ENCODE data around the gene MCM3AP.
"Not testable (repeated sequence)": the region's sequence is repeated elsewhere in the genome, so short reads cannot be mapped to it uniquely, and the experiment has no call there.

The MCM3AP gene

DNA sequence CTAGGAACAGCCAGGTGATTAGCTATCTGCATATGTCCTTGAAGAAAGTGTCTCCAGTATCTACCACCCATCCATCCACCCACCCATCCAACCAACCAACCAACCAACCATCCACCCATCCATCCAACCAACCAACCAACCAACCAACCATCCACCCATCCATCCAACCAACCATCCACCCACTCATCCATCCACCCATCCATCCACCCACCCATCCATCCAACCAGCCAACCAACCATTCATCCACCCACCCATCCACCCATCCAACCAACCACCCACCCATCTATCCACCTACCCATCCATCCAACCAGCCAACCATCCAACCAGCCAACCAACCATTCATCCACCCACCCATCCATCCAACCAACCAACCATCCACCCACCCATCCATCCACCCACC is 26.2 kb upstream of the MCM3AP start:
- DNase-seq (ENCODE audit: low read depth in 2 of 2): no peak

- not testable (repeated sequence) for DNase-seq (ENCODE audit: low read depth in 2 of 2)
These were observed 24.8 kb upstream of the MCM3AP start for GRCh38 chr21:46310260-46310659.

DNA sequence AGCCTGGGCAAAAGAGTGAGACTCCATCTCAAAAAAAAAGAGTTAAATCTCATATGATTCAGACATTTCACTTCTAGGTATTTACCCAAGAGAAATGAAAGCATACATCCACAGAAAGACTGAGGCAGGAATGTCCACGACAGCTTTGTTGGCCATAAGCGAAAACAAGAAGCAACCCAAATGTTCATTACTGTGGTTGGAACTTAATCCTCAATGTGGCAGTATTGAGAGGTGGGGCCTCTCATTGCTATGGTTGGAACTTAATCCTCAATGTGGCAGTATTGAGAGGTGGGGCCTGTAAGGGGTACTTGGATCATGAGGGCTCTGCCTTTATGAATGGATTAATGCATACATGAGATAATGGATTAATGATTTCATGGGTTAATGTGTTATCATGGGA is 23.0 kb upstream of the MCM3AP start:
- no peak for DNase-seq (ENCODE audit: low read depth in 2 of 2)

GRCh38 chr21:46307625-46308024 is 22.2 kb upstream of the MCM3AP start:
- no peak for DNase-seq (ENCODE audit: low read depth in 2 of 2)

GRCh38 chr21:46304955-46305354 is 19.5 kb upstream of the MCM3AP start:
- no peak for DNase-seq (ENCODE audit: low read depth in 2 of 2)

- no peak for DNase-seq (ENCODE audit: low read depth in 2 of 2)
These were observed 19.0 kb upstream of the MCM3AP start for GRCh38 chr21:46304437-46304836.

GRCh38 chr21:46301759-46302158 is 16.3 kb upstream of the MCM3AP start:
- no peak for DNase-seq (ENCODE audit: low read depth in 2 of 2)

DNA sequence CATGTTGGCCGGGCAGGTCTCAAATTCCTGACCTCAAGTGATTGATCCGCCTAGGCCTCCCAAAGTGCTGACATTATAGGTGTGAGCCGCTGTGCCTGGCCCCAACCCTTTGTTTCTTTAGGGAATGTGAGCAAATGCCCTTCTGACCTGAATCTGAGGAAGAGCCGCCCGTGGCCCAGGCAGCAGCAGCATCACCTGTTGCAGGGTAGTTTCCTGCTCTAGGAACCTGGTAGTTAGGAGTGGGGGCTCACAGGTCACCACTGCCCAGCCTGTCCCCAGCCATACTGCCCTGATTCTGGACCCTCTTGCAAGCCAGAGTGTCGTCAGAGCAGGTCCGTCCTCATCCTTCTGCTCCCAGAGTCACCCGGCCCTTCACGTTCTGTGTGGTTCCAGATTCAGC is 13.8 kb upstream of the MCM3AP start:
- DNase-seq (ENCODE audit: low read depth in 2 of 2): no peak

DNA sequence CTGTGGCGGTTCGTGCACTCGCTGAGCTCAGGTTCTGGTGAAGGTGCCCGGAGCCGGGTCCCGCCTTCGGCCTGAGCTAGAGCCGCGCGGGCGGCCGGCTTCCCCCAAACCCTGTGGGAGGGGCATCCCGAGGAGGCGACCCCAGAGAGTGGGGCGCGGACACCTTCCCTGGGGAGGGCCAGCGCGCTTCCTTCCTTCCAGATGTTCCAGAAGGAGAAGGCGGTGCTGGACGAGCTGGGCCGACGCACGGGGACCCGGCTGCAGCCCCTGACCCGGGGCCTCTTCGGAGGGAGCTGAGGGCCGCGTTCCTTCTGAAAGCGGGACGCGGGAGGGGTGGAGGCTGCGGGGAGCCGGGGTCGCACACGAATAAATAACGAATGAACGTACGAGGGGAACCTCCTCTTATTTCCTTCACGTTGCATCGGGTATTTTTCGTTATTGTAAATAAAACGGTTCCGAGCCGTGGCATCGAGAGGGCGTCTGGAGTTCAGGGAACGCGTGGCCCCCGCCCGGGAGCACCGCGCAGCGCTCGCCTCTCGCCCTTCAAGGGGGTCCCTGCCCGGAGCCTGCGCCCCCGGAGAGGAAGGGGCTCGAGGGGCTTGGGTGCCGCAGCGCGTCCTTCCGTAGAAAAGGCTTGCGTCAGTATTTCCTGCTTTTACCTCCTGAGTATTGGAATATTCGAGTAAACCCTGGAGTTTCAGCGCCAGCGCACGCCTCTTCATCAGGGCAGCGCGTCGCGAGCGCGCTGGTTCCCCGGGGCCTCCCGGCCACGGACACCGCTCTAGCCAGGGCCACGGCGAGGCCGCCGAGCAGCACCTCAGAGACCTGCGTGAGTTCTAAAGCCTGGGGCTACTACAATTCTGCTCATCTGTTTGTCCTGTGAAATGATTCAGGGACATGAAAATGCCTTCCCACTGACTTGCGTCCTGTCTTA is 12.2 kb upstream of the MCM3AP start:
- DNase-seq (ENCODE audit: low read depth in 2 of 2): no peak

GRCh38 chr21:46295996-46296752 is 10.8 kb upstream of the MCM3AP start:
- peak; percentile 51 to 59 for DNase-seq (ENCODE audit: low read depth in 2 of 2)

DNA sequence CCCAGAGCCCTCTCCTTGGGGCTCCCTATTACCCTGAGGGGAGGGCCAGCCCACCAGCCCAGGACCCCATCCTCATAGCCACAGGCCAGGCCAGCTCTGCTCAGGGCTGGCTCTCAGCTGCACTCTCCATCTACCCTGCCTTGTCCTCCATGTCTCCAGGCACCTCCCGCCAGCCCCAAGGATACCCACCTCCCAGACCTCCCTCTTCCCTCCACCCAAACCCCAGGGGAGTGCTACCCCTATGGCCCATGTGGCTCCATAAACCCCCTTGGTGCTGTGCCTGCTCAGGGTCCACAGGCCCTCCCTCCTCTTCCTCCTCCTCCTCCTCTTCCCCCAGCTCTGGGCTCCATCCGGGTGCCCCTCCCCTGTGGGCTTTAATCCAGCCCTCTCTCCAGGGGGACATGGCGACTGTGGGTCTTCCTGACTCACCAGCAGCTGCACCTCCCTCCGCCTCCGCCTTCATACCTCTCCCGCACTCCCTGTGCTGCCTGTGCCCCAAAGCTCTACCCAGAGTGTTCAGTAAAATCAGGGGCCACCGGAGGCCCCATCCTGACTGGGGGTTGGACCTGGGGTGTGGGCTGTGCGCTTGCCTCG is 9.9 kb upstream of the MCM3AP start:
- no peak for DNase-seq (ENCODE audit: low read depth in 2 of 2)

DNA sequence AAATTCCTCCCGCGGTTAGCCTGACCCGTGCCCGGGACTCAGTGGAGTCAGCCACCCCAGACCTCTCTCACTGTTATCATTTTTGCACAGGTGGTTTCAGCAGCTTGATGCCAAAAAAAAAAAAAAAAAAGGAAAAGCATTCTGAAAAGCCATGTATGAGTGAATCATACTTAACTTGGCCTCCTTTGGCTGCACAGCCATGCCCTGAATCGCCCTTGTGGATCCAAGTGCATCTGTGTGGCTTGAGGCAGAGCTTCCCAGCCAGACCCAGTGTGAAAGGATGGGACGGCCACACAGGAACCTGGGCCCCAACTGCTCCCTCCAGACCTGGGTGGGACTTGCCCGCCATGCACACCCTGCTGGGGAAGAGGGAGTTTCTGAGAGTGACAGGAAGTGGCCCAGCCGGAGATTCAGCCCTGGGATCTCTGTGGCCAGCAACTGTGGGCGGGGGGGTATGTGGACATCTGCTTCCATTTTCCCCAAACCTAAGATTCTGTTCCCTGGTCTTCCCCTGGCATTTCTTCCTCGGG is 9.3 kb upstream of the MCM3AP start:
- no peak for DNase-seq (ENCODE audit: low read depth in 2 of 2)

DNA sequence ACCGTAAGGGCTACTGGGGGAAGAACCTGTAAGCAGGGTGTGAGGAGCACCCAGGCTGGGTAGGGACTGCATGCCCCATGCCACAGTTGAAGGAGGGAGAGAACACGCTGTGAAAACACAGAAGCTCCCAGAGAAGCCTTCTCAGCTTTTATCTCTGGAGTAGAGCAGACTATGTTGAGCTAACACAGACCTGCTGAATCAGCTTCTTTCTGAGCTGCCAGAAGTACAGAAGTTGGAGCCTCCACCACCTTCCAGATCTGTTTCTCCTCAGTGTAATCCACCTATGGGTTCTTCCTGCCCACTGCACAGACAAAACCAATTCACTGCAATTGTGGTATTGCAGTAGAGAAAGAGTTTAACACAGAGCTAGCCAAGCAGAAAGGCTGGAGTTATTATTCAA is 6.2 kb upstream of the MCM3AP start:
- no peak for DNase-seq (ENCODE audit: low read depth in 2 of 2)

DNA sequence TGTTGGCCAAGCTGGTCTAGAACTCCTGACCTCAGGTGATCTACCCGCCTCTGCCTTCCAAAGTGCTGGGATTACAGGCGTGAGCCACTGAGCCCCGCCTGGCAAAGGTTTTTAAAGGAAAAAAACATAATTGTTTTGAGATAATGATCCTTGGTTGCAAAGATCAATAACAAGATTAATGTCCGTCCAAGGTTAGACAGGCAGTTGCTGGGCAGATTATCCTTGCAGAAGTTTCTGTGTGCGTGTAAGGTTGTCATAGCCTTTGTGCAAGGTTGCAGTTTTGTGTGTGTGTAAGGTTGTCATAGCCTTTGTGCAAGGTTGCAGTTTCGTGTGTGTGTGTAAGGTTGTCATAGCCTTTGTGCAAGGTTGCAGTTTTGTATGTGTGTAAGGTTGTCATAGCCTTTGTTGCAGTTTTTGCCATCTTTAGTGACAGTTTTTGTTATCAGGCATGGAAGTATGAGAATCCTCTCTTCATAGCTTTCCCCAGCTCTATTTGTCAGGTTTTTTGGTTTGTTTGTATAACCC is 4.3 kb upstream of the MCM3AP start:
- no peak for DNase-seq (ENCODE audit: low read depth in 2 of 2)

DNA sequence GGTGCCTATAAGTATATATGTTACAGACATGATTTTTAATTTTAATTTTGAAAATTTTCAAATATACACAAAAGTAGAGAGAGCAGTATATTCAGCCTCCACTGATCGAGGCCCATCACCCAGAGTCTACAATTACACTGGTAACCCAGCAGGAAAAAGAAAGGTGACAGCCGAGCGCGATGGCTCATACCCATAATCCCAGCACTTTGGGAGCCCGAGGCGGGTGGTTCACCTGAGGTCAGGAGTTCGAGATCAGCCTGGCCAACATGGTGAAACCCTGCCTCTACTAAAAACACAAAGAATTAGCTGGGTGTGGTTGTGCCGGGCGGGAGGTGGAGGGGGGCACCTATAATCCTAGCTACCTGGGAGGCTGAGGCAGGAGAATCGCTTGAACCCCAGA is 2.1 kb upstream of the MCM3AP start:
- DNase-seq (ENCODE audit: low read depth in 2 of 2): no peak

DNA sequence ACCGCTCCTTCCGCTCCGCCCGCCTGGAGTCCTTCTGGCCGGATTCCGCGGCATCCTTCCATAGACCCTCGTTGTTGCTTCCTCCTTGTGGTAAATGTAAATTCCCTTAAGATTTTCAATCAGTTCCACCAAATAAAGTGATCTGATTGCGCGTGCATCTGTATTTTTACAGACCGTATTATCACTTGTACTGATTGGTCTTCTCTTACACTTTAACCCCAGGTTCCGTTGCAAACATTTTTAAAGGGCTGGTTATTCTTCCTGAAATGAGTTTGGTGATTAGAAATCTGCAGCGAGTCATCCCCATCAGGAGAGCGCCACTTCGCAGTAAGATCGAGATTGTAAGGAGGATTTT is 1.2 kb upstream of the MCM3AP start:
- no peak for DNase-seq (ENCODE audit: low read depth in 2 of 2)

DNA sequence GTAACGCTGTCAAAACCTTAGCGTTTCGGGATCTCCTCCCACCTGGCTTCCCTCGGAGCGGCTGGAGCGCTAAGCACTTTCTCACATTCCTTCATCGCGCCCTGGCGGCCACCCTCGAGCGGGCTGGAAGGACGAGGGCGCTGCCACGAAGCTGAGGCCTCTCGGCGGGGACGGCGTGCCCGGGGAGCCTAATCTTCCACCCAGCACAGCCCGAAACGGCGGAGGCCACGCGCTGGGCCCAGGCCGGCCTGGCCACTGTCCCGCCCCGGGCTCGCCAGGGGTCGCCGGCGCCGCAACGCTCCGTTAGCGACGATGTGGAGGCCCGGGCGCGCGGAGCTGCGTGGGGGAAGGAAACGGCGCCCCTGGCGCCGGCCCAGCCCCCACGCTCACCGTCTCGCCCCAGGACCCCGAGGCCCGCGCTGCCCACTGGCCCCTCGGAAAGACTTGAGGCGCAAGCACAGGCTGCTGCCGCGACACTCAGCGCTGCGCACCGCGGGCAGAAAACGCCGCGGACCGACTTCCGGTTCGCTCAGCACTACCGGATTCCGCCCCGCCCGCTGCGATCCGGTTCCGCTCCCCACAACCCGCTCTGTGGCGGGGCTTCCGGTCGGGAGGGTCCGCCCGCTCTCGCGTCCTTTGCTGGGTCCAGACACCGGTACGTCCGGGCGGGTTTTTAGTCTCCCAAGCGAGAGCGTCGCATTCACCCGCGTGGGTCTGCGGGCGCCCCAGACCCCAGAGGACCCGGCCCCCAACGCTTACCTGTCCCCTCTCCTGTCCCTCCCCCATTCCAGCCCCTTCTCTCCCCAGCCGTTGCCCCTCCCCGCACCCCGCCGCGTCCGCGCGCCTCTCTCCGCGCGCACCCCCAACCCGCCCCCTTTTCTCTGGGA is 593 bp upstream of the MCM3AP start, which contains the start of gene YBEY:
YBEY (plus strand) TSS at position 582 of the 887 bp plus-strand sequence. CDS start 572 bp downstream, outside the sequence.
- peak; percentile 84 to 85 for DNase-seq (ENCODE audit: low read depth in 2 of 2)

GRCh38 chr21:46284733-46285132 is 678 bp downstream of the MCM3AP start:
- DNase-seq (ENCODE audit: low read depth in 2 of 2): no peak

- no peak for DNase-seq (ENCODE audit: low read depth in 2 of 2)
These were observed 1.2 kb downstream of the MCM3AP start for GRCh38 chr21:46284077-46284644.

DNA sequence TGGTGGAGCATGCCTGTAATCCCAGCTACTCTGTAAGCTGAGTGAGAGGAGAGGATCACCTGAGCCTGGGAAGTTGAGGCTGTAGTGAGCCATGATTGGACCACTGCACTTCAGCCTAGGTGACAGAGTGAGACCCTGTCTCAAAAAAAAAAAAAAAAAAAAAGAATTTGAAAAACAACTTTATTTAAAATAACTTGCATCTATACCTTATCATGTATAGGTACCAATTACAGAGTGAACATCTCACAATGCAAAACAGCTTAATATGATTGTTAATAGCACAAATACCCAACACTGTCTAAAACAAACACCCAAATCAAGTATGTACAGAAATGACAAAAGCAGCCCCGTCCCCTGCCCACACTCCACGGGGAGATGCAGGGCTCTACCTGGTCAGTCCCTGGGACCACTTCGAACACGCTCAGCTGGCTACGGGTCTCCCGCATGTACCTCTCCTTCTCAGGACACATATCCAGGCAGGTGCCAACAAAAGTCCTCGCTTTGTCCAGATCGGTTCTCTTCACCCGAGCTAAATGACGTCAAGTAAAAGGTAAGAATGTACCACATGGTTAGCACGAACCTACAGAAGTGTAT is 10.5 kb downstream of the MCM3AP start:
- no peak for DNase-seq (ENCODE audit: low read depth in 2 of 2)

Measured in stimulated activated CD8-positive, alpha-beta memory T cell treated with anti-CD3 and anti-CD28 coated beads, Interleukin-15, amount 100 ng/mL, for 48 hours (primary cell).